Thymus (tissue), 11 donors: ENCODE data around the gene SOX10. TPM values are rescaled to one million over a fixed set of nuclear protein-coding genes. Genes with fewer than 3 reads are reported as not detected.
"Not testable (repeated sequence)": the region's sequence is repeated elsewhere in the genome, so short reads cannot be mapped to it uniquely, and the experiment has no call there.

Source experiments
- DNase-seq, 9 donors: peaks; one replicate each; pipeline ENCODE4 v3.0.0-alpha.2; 2013; ENCODE audit warnings: low spot score in 9 of 9, low read depth in 6 of 9, missing footprints in 1 of 9
- H3K27ac ChIP-seq, 2 donors: one replicate each; pipeline ENCODE4 v1.5.1; 2013; ENCODE audit warnings: control low read depth in 1 of 2, low read depth in 1 of 2, low read length in 1 of 2, mild to moderate bottlenecking in 1 of 2, moderate library complexity in 1 of 2
- H3K27me3 ChIP-seq, 2 donors: one replicate each; pipeline ENCODE4 v1.5.1; 2013; ENCODE audit warnings: low read length in 1 of 2; ENCODE audit not compliant: control insufficient read depth in 2 of 2, insufficient read depth in 1 of 2
- H3K36me3 ChIP-seq, 2 donors: one replicate each; pipeline ENCODE4 v1.5.1; 2013; ENCODE audit warnings: low read length in 1 of 2, mild to moderate bottlenecking in 1 of 2, moderate library complexity in 1 of 2; ENCODE audit not compliant: control insufficient read depth in 2 of 2, insufficient read depth in 2 of 2
- H3K4me1 ChIP-seq, 2 donors: one replicate each; pipeline ENCODE4 v1.5.1; 2013; ENCODE audit warnings: low read length in 2 of 2; ENCODE audit not compliant: control insufficient read depth in 2 of 2, insufficient read depth in 2 of 2
- H3K4me3 ChIP-seq, 2 donors: one replicate each; pipeline ENCODE4 v1.5.1; 2013; ENCODE audit warnings: low read length in 2 of 2, control low read depth in 1 of 2, mild to moderate bottlenecking in 1 of 2
- H3K9me3 ChIP-seq, 2 donors: one replicate each; pipeline ENCODE4 v1.5.1; 2013; ENCODE audit warnings: low read length in 1 of 2, mild to moderate bottlenecking in 1 of 2; ENCODE audit not compliant: control insufficient read depth in 2 of 2, insufficient read depth in 1 of 2
- WGBS: extraction: QIAGEN DNeasy Blood & Tissue Kit; methylation state at CpG from one replicate; pipeline ENCODE4 v1.1.7; 2013; 5-methylcytosine and 5-hydroxymethylcytosine counted together
- polyA plus RNA-seq: library from polyadenylated mRNA; stranded (reverse); fragments of 200-250 nt; gene quantifications from one replicate; pipeline ENCODE4 v1.2.3, GENCODE V29; 2013
- total RNA-seq: library from RNA; stranded (reverse); fragments of 120-200 nt; gene quantifications from one replicate; pipeline ENCODE4 v1.2.4, GENCODE V29; 2013
- donor health status: healthy.

Gene SOX10
- total and polyA plus RNA-seq, 2 donors: under 0.01 to 0.43 TPM

- Histone ChIP-seq H3K36me3 (peaks cover 0 to 4% of the 10 kb centered on the region in 2 donors), H3K27me3 (peaks cover 0 to 25% of the 10 kb centered on the region in 2 donors), H3K4me3 (no peak overlapping the region), H3K4me1 (peaks cover 0 to 4% of the 10 kb centered on the region in 2 donors), H3K9me3 (peaks cover 0 to 5% of the 10 kb centered on the region in 2 donors), H3K27ac (no peak overlapping the region)
- no peak for DNase-seq
- WGBS: 98% methylated on average over 6 of the region's 6 CpGs
These were observed 2.9 kb downstream of the SOX10 start for GRCh38 chr22:37981282-37982011.

- WGBS: 98% methylated on average over 8 of the region's 8 CpGs
- DNase-seq: no peak
- peaks cover 0 to 5% of the 10 kb centered on the region in 2 donors for H3K9me3 ChIP-seq
- peaks cover 0 to 3% of the 10 kb centered on the region in 2 donors for H3K36me3 ChIP-seq
- H3K4me1 ChIP-seq: peaks cover 0 to 4% of the 10 kb centered on the region in 2 donors
- no peak overlapping the region for H3K27ac ChIP-seq
- peaks cover 0 to 25% of the 10 kb centered on the region in 2 donors for H3K27me3 ChIP-seq
- no peak overlapping the region for H3K4me3 ChIP-seq
These were observed 4.6 kb downstream of the SOX10 start for GRCh38 chr22:37979782-37980181.

GRCh38 chr22:37976547-37976946 is 7.8 kb downstream of the SOX10 start:
- DNase-seq: no peak
- peaks cover 0 to 3% of the 10 kb centered on the region in 2 donors for H3K36me3 ChIP-seq
- H3K4me3 ChIP-seq: no peak overlapping the region
- no peak overlapping the region for H3K27ac ChIP-seq
- H3K4me1 ChIP-seq: no peaks in the 10 kb centered on the region
- no peaks in the 10 kb centered on the region for H3K9me3 ChIP-seq
- peaks cover 0 to under 1% of the 10 kb centered on the region in 2 donors for H3K27me3 ChIP-seq
- WGBS: 88% methylated on average over 4 of the region's 4 CpGs

- DNase-seq, H3K36me3 ChIP-seq, H3K4me1 ChIP-seq, H3K9me3 ChIP-seq, H3K4me3 ChIP-seq, H3K27me3 ChIP-seq, H3K27ac ChIP-seq: not testable (repeated sequence)
- WGBS: 98% methylated on average over 8 of the region's 8 CpGs
These were observed 8.3 kb downstream of the SOX10 start for GRCh38 chr22:37976022-37976421.

GRCh38 chr22:37975153-37975552 is 9.2 kb downstream of the SOX10 start:
- H3K27me3 ChIP-seq: no peaks in the 10 kb centered on the region
- no peaks in the 10 kb centered on the region for H3K9me3 ChIP-seq
- peaks cover 0 to 3% of the 10 kb centered on the region in 2 donors for H3K36me3 ChIP-seq
- no peak overlapping the region for H3K4me3 ChIP-seq
- no peak overlapping the region for H3K27ac ChIP-seq
- no peak for DNase-seq
- H3K4me1 ChIP-seq: no peaks in the 10 kb centered on the region
- WGBS: 96% methylated on average over 2 of the region's 2 CpGs

GRCh38 chr22:37973271-37974170 is 10.8 kb downstream of the SOX10 start:
- Histone ChIP-seq H3K9me3 (no peaks in the 10 kb centered on the region), H3K27me3 (no peaks in the 10 kb centered on the region), H3K4me3 (no peak overlapping the region), H3K4me1 (no peaks in the 10 kb centered on the region), H3K27ac (no peak overlapping the region), H3K36me3 (peaks cover 5 to 8% of the 10 kb centered on the region in 2 donors)
- WGBS: 98% methylated on average over 33 of the region's 33 CpGs
- no peak for DNase-seq

GRCh38 chr22:37972527-37972926 is 11.8 kb downstream of the SOX10 start:
- no peak for DNase-seq
- H3K4me1 ChIP-seq: no peaks in the 10 kb centered on the region
- H3K27me3 ChIP-seq: no peaks in the 10 kb centered on the region
- H3K36me3 ChIP-seq: peaks cover 15 to 17% of the 10 kb centered on the region in 2 donors
- no peaks in the 10 kb centered on the region for H3K9me3 ChIP-seq
- H3K27ac ChIP-seq: no peak overlapping the region
- H3K4me3 ChIP-seq: no peak overlapping the region
- WGBS: 67% methylated on average over 3 of the region's 3 CpGs

GRCh38 chr22:37971475-37972434 is 12.6 kb downstream of the SOX10 start:
- WGBS: 98% methylated on average over 7 of the region's 7 CpGs
- H3K27me3 ChIP-seq: no peaks in the 10 kb centered on the region
- peaks cover 23 to 24% of the 10 kb centered on the region in 2 donors for H3K36me3 ChIP-seq
- H3K9me3 ChIP-seq: no peaks in the 10 kb centered on the region
- H3K27ac ChIP-seq: no peak overlapping the region
- DNase-seq: no peak
- H3K4me3 ChIP-seq: no peak overlapping the region
- no peaks in the 10 kb centered on the region for H3K4me1 ChIP-seq
